Measurements from ENCODE around the gene NINJ1.
"Not testable (repeated sequence)": the region's sequence is repeated elsewhere in the genome, so short reads cannot be mapped to it uniquely, and the experiment has no call there.

NINJ1 gene

DNA sequence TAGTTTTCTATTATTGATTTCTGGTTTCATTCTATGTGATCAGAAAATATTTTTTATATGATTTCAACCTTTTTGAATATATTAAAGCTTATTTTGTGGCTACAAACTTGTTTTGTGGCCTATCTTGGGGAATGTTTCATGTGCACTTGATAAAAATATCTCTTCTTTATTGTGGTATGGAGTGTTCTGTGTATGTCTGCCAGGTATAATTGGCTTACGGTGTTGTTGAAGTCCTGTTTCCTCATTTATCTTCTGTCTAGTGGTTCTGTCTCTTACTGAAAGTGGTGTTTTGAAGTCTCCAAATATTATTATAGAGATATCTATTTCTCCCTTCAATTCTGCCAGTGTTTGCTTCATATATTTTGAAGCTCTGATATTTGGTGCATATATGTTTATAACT lies 28.4 kb downstream of the NINJ1 start:
- Histone ChIP-seq H3K4me3 (ENCODE audit: low read depth in 1 of 2, low read length in 2 of 2) (no peak overlapping the region), H3K36me3 (ENCODE audit: insufficient read depth, low read length) (peaks cover 17% of the 10 kb centered on the region), H3K9ac (ENCODE audit: low read length) (no peak overlapping the region), H3K4me1 (ENCODE audit: insufficient read depth, low read length) (peaks cover 3% of the 10 kb centered on the region), H3K27ac (ENCODE audit: low read depth, low read length) (no peak overlapping the region), H3K9me3 (ENCODE audit: low read length) (no peaks in the 10 kb centered on the region), H3K27me3 (ENCODE audit: control insufficient read depth in 1 of 2, insufficient read depth in 2 of 2, low read length in 2 of 2) (no peaks in the 10 kb centered on the region)

DNA sequence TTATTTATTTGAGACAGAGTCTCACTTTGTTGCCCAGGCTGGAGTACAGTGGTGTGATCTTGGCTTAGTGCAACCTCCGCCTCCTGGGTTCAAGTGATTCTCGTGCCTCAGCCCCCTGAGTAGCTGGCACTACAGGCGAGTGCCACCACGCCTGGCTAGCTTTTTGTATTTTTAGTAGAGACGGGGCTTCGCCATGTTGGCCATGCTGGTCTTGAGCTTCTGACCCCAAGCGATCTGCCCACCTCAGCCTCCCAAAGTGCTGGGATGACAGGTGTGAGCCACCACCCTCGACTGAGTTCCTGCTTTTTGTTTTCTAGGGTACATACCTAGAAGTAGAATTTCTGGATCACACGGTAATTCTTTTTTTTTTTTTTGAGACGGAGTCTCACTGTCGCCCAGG lies 33.0 kb downstream of the NINJ1 start:
- H3K4me3 ChIP-seq (ENCODE audit: low read depth in 1 of 2, low read length in 2 of 2); H3K9me3 ChIP-seq (ENCODE audit: low read length); H3K9ac ChIP-seq (ENCODE audit: low read length); H3K27me3 ChIP-seq (ENCODE audit: control insufficient read depth in 1 of 2, insufficient read depth in 2 of 2, low read length in 2 of 2); H3K27ac ChIP-seq (ENCODE audit: low read depth, low read length); H3K36me3 ChIP-seq (ENCODE audit: insufficient read depth, low read length): not testable (repeated sequence)
- H3K4me1 ChIP-seq (ENCODE audit: insufficient read depth, low read length) = peaks cover 32% of the 10 kb centered on the region

DNA sequence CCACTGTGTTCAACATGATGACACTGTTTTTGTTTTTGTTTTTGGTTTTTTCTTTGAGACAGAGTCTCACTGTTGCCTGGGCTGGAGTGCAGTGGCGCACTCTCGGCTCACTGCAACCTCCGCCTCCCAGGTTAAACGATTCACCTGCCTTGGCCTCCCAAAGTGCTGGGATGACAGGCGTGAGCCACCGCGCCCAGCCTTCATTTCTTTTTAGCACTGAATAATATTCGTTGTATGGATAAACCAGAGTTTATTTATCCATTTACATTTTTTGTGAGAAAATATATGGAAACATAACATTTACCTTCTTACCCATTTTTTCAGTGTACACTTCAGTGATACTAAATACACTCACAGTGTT lies 33.8 kb downstream of the NINJ1 start:
- H3K27me3 ChIP-seq (ENCODE audit: control insufficient read depth in 1 of 2, insufficient read depth in 2 of 2, low read length in 2 of 2) = no peaks in the 10 kb centered on the region
- no peaks in the 10 kb centered on the region for H3K36me3 ChIP-seq (ENCODE audit: insufficient read depth, low read length)
- no peak overlapping the region for H3K9ac ChIP-seq (ENCODE audit: low read length)
- H3K4me3 ChIP-seq (ENCODE audit: low read depth in 1 of 2, low read length in 2 of 2) = no peak overlapping the region
- no peaks in the 10 kb centered on the region for H3K9me3 ChIP-seq (ENCODE audit: low read length)
- no peak overlapping the region for H3K27ac ChIP-seq (ENCODE audit: low read depth, low read length)
- peaks cover 32% of the 10 kb centered on the region for H3K4me1 ChIP-seq (ENCODE audit: insufficient read depth, low read length)

DNA sequence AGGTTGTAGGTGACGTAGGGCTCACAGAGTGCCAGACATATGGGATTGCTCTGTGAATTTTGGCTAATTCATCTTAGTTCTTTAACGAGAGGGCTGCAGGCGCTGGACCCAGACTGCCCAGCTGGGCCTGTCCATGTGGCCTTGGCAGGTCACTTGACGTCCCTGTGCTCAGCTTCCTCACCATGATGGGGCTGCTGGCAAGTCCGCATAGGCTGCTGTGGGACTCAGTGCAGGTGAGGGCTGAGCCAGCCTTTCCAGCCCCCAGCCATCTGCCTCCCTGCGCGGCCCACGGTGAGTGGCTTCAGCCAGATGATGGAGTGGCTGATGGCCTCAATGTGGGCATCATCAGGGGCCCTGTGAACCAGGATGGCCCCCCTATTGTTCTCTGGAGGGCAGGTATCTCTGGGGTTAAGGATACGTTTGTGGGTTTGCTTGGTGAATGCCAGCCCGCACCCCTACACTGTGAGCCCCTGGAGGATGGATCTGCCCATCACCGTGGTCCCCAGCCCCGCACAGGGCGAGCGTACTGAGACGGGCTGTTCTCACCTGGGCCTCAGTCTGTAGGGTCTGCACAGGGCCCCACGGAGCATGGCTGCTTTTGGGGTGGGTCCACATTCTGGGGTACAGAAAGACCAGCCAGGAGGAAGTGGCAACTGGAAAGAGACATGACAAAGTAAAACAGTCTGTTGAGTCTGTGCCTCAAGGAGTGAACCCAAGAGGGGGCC lies 34.3 kb downstream of the NINJ1 start:
- Histone ChIP-seq H3K36me3 (ENCODE audit: insufficient read depth, low read length) (no peaks in the 10 kb centered on the region), H3K27ac (ENCODE audit: low read depth, low read length) (no peak overlapping the region), H3K9me3 (ENCODE audit: low read length) (no peaks in the 10 kb centered on the region), H3K9ac (ENCODE audit: low read length) (no peak overlapping the region), H3K4me1 (ENCODE audit: insufficient read depth, low read length) (peaks cover 38% of the 10 kb centered on the region), H3K27me3 (ENCODE audit: control insufficient read depth in 1 of 2, insufficient read depth in 2 of 2, low read length in 2 of 2) (no peaks in the 10 kb centered on the region), H3K4me3 (ENCODE audit: low read depth in 1 of 2, low read length in 2 of 2) (peak overlapping the region in 1 of 2 donors; percentile 21)

DNA sequence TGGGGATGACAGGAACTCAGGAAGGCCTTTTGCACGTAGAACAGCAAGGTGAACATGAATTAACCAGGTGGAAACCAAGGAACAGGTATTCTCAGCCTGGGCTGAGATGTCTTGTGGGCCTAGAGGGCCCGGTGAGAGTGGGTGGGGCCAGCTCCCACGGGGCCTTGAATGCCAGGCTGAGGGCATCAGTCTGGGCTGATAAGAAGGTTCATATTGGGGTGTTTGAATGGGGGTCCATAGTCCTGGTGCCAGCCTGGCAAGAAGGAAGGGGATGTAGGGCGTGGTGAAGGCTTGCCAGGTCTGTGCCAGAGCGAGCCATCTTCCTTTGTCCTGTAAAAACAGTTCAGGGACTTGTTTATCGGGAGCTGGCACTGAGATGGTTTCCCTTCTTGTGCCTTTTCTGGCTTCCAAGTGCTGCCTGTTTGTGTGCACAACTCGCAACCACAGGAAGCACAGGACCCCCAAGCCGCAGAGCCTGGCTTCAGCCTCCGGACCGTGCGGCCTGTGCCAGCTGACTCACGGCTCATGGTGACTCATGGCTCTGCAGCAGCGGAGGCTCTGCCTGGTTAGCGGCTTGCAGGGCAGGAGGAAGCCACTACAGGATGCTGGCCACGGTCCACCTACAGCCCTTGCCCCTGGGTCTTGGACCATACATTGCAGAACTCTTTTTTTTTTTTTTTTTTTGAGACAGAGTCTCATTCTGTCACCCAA lies 35.7 kb downstream of the NINJ1 start:
- Histone ChIP-seq H3K9me3 (ENCODE audit: low read length) (no peaks in the 10 kb centered on the region), H3K9ac (ENCODE audit: low read length) (no peak overlapping the region), H3K4me3 (ENCODE audit: low read depth in 1 of 2, low read length in 2 of 2) (peak overlapping the region in 1 of 2 donors; percentile 34), H3K27ac (ENCODE audit: low read depth, low read length) (peak overlapping the region; percentile 92), H3K36me3 (ENCODE audit: insufficient read depth, low read length) (no peaks in the 10 kb centered on the region), H3K4me1 (ENCODE audit: insufficient read depth, low read length) (peaks cover 44% of the 10 kb centered on the region), H3K27me3 (ENCODE audit: control insufficient read depth in 1 of 2, insufficient read depth in 2 of 2, low read length in 2 of 2) (no peaks in the 10 kb centered on the region)

DNA sequence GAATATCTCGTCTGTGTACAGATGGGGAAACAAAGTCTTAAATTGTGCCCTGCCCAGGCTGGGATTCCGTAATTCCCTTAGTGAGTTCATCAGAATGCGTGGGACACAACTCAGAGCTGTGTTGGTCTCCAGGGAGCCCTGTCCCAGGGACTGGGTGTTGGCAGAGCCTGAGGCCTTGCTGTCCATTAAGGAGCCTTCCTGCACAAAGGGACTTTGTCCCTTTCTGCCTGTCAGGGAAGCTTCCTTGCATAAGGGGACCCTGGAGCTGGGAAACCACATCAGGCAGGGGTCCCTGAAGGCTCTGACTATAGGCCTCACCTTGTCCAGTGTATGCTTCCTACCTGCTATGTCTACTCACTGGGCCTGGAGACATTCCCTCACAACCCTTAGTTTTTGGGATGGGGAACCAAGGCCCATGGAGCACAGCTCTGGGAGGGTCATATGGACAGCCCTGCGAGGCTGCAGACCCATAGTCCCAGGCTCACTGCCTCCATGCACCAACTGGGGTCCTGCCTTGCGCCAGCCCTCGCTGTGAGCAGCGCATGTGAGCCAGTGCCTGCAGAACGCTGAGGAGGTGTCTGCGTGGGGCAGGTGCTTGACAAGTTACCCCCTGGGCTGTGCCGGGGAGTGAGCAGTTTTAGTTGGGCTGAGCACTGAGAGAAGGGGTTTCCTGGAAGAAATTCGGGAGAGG lies 36.4 kb downstream of the NINJ1 start:
- Histone ChIP-seq H3K36me3 (ENCODE audit: insufficient read depth, low read length) (no peaks in the 10 kb centered on the region), H3K9ac (ENCODE audit: low read length) (peak overlapping the region; percentile 83), H3K9me3 (ENCODE audit: low read length) (no peaks in the 10 kb centered on the region), H3K27me3 (ENCODE audit: control insufficient read depth in 1 of 2, insufficient read depth in 2 of 2, low read length in 2 of 2) (no peaks in the 10 kb centered on the region), H3K4me3 (ENCODE audit: low read depth in 1 of 2, low read length in 2 of 2) (peak overlapping the region in 1 of 2 donors; percentile 89), H3K4me1 (ENCODE audit: insufficient read depth, low read length) (peaks cover 44% of the 10 kb centered on the region), H3K27ac (ENCODE audit: low read depth, low read length) (peak overlapping the region; percentile 92)

DNA sequence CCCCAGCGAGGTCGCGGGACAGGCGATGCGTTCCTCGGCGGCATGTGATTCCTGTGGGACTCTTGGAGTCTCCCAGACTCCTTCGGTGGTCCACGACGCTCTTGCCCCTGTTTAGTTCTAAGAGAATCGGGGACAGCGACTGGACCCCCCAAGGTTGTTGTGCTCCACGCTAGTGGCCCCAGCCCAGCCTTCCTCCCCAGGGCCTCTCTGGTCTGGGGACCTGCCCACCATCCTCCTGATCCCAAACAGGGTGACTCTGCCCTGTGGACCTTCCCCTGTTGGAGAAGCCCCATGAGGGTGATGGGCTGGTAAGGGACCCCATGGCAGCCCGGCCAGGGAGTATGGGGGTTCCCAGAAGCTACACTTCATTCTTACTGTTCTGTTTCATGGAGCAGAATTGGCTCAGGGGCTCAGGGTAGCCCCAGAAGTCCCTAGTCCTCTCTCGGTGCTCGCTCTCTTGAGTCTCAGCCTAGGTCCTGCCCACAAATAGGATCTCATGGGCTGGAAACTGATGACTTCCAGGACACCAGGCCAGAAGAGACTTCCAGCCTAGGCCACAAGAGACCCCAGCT lies 37.2 kb downstream of the NINJ1 start:
- Histone ChIP-seq H3K4me1 (ENCODE audit: insufficient read depth, low read length) (peaks cover 44% of the 10 kb centered on the region), H3K27ac (ENCODE audit: low read depth, low read length) (peak overlapping the region; percentile 92), H3K9me3 (ENCODE audit: low read length) (no peaks in the 10 kb centered on the region), H3K36me3 (ENCODE audit: insufficient read depth, low read length) (no peaks in the 10 kb centered on the region), H3K9ac (ENCODE audit: low read length) (peak overlapping the region; percentile 83), H3K27me3 (ENCODE audit: control insufficient read depth in 1 of 2, insufficient read depth in 2 of 2, low read length in 2 of 2) (no peaks in the 10 kb centered on the region), H3K4me3 (ENCODE audit: low read depth in 1 of 2, low read length in 2 of 2) (peak overlapping the region; percentile 85 to 89)

DNA sequence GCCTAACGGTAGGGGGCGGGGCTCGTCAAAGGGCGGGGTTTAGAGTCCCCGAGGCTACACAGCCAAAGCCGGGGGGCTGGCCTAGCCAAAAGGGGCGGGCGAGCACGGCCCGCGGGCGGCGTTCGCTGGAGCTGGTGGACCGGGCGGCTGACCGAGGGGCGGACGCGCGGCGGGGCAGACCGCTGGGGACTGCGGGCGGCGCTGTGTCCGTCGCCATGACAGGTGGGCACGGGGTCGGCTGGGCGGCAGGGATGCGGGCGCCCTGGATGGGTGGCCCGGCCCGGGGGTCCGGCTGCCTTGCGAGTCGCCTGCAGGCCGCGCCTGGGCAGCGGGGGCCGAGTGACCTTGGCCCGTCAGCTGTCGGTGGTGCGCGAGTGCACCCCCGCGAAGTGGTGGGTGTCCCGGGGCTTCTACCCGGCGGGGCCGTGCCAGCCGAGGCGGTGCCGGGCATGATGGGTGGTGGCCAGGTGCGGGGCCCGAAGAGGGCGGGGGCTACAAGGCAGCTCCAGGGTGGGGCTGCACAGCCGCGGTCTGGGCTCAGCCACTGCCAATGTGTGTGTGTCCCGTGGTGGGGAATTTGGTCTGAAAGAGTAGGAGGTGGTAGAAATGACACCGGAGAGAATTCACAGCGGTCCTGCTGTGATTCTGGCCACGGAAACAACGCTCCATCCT lies 37.8 kb downstream of the NINJ1 start, which contains the start of gene CARD19:
Gene CARD19, plus strand, starts transcription at position 87 of the 672 bp plus-strand sequence. Its CDS starts 129 bp downstream, at position 216.
- H3K4me3 ChIP-seq (ENCODE audit: low read depth in 1 of 2, low read length in 2 of 2) = peak within 1 kb of the TSS; percentile 85 to 89
- peak within 1 kb of the TSS; percentile 83 for H3K9ac ChIP-seq (ENCODE audit: low read length)
- H3K27ac ChIP-seq (ENCODE audit: low read depth, low read length) = peak within 1 kb of the TSS; percentile 92
- peaks cover 44% of the 10 kb centered on the region for H3K4me1 ChIP-seq (ENCODE audit: insufficient read depth, low read length)
- H3K27me3 ChIP-seq (ENCODE audit: control insufficient read depth in 1 of 2, insufficient read depth in 2 of 2, low read length in 2 of 2) = no peaks in the 10 kb centered on the region
- no peaks in the 10 kb centered on the region for H3K9me3 ChIP-seq (ENCODE audit: low read length)
- no peaks in the 10 kb centered on the region for H3K36me3 ChIP-seq (ENCODE audit: insufficient read depth, low read length)

DNA sequence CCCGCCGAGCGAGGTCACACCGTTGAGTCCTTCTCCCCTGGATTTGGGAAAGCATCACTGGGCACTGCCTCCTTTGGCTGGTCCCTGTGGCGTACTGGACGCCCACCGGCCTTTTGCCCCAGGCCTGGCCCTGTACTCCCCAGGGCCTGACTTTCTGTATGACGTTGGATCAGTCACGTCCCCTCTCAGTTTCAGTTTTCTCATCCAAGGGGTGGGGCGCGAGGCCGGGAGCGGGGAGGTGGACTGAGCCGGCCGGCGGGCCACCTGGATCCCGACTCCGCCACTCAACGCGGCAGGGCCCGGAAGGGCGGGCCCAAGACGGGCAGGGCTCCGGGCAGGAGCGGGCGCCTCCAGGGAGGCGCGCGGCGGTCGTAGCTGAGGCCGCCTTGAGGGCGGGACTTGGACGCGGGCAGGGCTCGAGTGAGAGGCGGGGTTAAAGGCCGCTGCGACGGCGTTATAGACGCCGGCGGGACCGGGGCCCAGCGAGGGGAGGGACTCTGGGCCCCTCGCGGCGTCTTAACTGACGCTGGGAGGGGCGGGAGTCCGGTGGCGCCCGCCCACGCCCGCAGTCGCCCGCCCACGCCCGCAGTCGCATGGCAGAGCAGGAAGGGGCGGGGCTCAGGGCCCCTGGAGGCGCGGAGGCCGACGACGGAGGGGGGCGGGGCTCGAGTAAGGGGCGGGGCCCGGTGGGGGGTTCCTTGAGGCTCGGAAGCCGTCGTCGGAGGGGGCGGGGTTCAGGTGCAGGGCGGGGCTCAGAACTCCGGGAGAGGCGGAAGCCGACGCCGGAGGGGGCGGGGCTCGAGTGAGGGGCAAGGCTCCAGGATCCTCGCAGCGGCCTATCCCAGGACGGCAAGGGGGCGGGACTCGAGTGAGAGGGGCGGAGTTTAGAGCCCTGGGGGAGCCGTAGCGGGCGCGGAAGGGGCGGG lies 38.6 kb downstream of the NINJ1 start:
- Histone ChIP-seq H3K4me3 (ENCODE audit: low read depth in 1 of 2, low read length in 2 of 2) (peak overlapping the region; percentile 58 to 60), H3K4me1 (ENCODE audit: insufficient read depth, low read length) (peaks cover 44% of the 10 kb centered on the region), H3K9me3 (ENCODE audit: low read length) (no peaks in the 10 kb centered on the region), H3K9ac (ENCODE audit: low read length) (peak overlapping the region; percentile 45), H3K27ac (ENCODE audit: low read depth, low read length) (peak overlapping the region; percentile 92), H3K27me3 (ENCODE audit: control insufficient read depth in 1 of 2, insufficient read depth in 2 of 2, low read length in 2 of 2) (no peaks in the 10 kb centered on the region), H3K36me3 (ENCODE audit: insufficient read depth, low read length) (no peaks in the 10 kb centered on the region)

DNA sequence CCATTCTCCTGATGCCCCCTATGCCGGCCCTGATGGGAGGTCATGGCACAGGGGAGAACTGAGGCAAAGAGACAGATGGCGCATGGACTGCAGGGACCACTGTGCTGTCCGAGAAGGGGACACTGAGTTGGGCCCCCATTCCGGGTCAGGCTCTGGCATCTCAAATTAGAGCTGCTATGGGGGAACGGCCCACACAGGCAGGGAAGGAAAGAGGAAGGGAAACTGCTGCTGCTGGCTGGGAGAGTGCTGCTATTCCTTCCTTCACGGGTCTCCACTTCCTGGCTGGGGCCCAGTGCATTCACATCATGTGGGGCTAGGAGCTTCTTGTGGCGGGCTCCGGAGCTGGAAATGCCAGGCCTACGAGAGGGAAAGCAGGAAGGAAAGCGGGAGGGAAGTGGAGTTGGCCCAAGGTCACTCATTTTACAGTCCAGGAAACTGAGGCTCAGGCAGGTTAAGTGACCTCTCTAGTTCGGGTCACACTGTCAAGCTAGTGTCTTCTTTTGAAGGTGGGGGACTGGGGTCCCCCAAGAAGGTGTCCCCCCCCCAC lies 39.3 kb downstream of the NINJ1 start:
- Histone ChIP-seq H3K4me3 (ENCODE audit: low read depth in 1 of 2, low read length in 2 of 2) (peak overlapping the region in 1 of 2 donors; percentile 58), H3K9me3 (ENCODE audit: low read length) (no peaks in the 10 kb centered on the region), H3K36me3 (ENCODE audit: insufficient read depth, low read length) (no peaks in the 10 kb centered on the region), H3K9ac (ENCODE audit: low read length) (peak overlapping the region; percentile 45), H3K27me3 (ENCODE audit: control insufficient read depth in 1 of 2, insufficient read depth in 2 of 2, low read length in 2 of 2) (no peaks in the 10 kb centered on the region), H3K4me1 (ENCODE audit: insufficient read depth, low read length) (peaks cover 41% of the 10 kb centered on the region), H3K27ac (ENCODE audit: low read depth, low read length) (peak overlapping the region; percentile 89)
